HCT116 (cell line): ENCODE measurements around the gene CCL18. TPM values are rescaled to one million over a fixed set of nuclear protein-coding genes. Genes with fewer than 3 reads are reported as not detected.

Source experiments
- ATAC-seq: fragments of 200-7000 bp; cut with Tn5 transposase; 2 replicates; pipeline ENCODE4 v1.9.1; 2020; ENCODE audit warnings: mild to moderate bottlenecking, moderate library complexity
- BruUV-seq: library from RNA; stranded (reverse); fragments of 400-500 nt; replicated peaks from 2 replicates; lab custom pipeline; 2021; lab: Mats Ljungman, UMichigan
- CTCF ChIA-PET: fragments of 300-600 bp; sonication (Branson Sonifier 250); formaldehyde crosslinking; loops from one replicate; lab custom pipeline; 2021; ENCODE audit warnings: antibody characterized with exemption; lab: Charles Lee
- POLR2A ChIA-PET: fragments of 300-600, 350-600 bp; sonication (Branson Sonifier 250); formaldehyde crosslinking; loops from one replicate; lab custom pipeline; 2021; ENCODE audit warnings: antibody characterized with exemption; lab: Charles Lee
- RAD21 ChIA-PET, 2 experiments: fragments of 300-600 bp; sonication (Branson Sonifier 250); formaldehyde crosslinking; loops; one replicate each; lab custom pipeline; 2023; ENCODE audit warnings: low total read pairs in 2 of 2; ENCODE audit not compliant: uncharacterized antibody in 2 of 2, unreplicated experiment in 2 of 2, low non-redundant PET in 1 of 2; lab: Charles Lee
- DNase-seq: peaks from one replicate; pipeline ENCODE4 v3.0.0-alpha.2; 2010; ENCODE audit warnings: low read depth, low spot score
- H2AFZ ChIP-seq: fragments of 200-600 bp; shearing (Covaris generic), sonication (generic); 2 replicates; pipeline ENCODE4 v1.6.1; 2017; ENCODE audit warnings: low read depth, mixed run types, mixed read lengths, antibody characterized with exemption, low read length; ENCODE audit not compliant: poor library complexity, severe bottlenecking
- H3K27ac ChIP-seq: 2 replicates; pipeline ENCODE4 v1.5.1; 2012; ENCODE audit warnings: low read depth, low read length
- H3K27me3 ChIP-seq: fragments of 200-600 bp; sonication (generic); 2 replicates; pipeline ENCODE4 v1.6.1; 2016; ENCODE audit warnings: mixed run types, low read length, mixed read lengths; ENCODE audit not compliant: insufficient read depth
- H3K36me3 ChIP-seq, 2 experiments: fragments of 200-500 bp in 1 of 2; fragments of 200-600 bp in 1 of 2; sonication (Bioruptor generic) in 1 of 2; sonication (generic) in 1 of 2; 2 replicates each; pipeline versions ENCODE4 v1.5.1 to v1.6.1; 2014 to 2016; ENCODE audit warnings: low read length in 2 of 2, inconsistent platforms in 1 of 2, mixed read lengths in 1 of 2, mixed run types in 1 of 2; ENCODE audit not compliant: insufficient read depth in 2 of 2, control insufficient read depth in 1 of 2
- H3K4me1 ChIP-seq, 2 experiments: fragments of 200-600 bp in 1 of 2; sonication (generic) in 1 of 2; 2 replicates each; pipeline versions ENCODE4 v1.5.1 to v1.6.1; 2012 to 2017; ENCODE audit warnings: low read length in 2 of 2, inconsistent platforms in 1 of 2, mild to moderate bottlenecking in 1 of 2, mixed read lengths in 1 of 2, mixed run types in 1 of 2, moderate library complexity in 1 of 2; ENCODE audit not compliant: insufficient read depth in 2 of 2, control insufficient read depth in 1 of 2
- H3K4me2 ChIP-seq: fragments of 200-600 bp; sonication (generic); 2 replicates; pipeline ENCODE4 v1.6.1; 2017; ENCODE audit warnings: mixed run types, low read length, mixed read lengths
- H3K4me3 ChIP-seq, 2 experiments: fragments of 200-600 bp in 1 of 2; sonication (generic) in 1 of 2; replicated peaks in 1 of 2; 2 replicates each; pipeline ENCODE4 v1.5.1; 2011 to 2016; ENCODE audit warnings: low read length in 2 of 2, control low read depth in 1 of 2, low read depth in 1 of 2, mild to moderate bottlenecking in 1 of 2, mixed read lengths in 1 of 2, mixed run types in 1 of 2
- H3K79me2 ChIP-seq: fragments of 200-600 bp; sonication (generic); 2 replicates; pipeline ENCODE4 v1.6.1; 2017; ENCODE audit warnings: mild to moderate bottlenecking, mixed run types, low read length, moderate library complexity, mixed read lengths; ENCODE audit not compliant: insufficient read depth
- H3K9ac ChIP-seq: fragments of 200-600 bp; sonication (generic); 2 replicates; pipeline ENCODE4 v1.6.1; 2016; ENCODE audit warnings: low read length, mixed read lengths
- H3K9me2 ChIP-seq: fragments of 200-600 bp; sonication (generic), shearing (Covaris generic); 2 replicates; pipeline ENCODE4 v1.6.1; 2017; ENCODE audit warnings: mixed run types, mild to moderate bottlenecking, moderate library complexity; ENCODE audit not compliant: insufficient read depth
- H3K9me3 ChIP-seq, 2 experiments: fragments of 200-500 bp in 1 of 2; fragments of 200-600 bp in 1 of 2; sonication (Bioruptor generic) in 1 of 2; sonication (generic) in 1 of 2; 2 replicates each; pipeline ENCODE4 v1.6.1; 2014 to 2017; ENCODE audit warnings: low read length in 2 of 2, mixed read lengths in 2 of 2, inconsistent platforms in 1 of 2, low read depth in 1 of 2, mild to moderate bottlenecking in 1 of 2, mixed run types in 1 of 2, moderate library complexity in 1 of 2; ENCODE audit not compliant: control insufficient read depth in 1 of 2, insufficient read depth in 1 of 2
- H4K20me1 ChIP-seq: fragments of 200-600 bp; sonication (generic), shearing (Covaris generic); 2 replicates; pipeline ENCODE4 v1.6.1; 2017; ENCODE audit warnings: mixed run types, mild to moderate bottlenecking, moderate library complexity; ENCODE audit not compliant: insufficient read depth
- ATF3 ChIP-seq: IDR thresholded peaks from 2 replicates; pipeline ENCODE4 v1.6.1; 2012
- CBX3 ChIP-seq: IDR thresholded peaks from 2 replicates; pipeline ENCODE4 v1.6.1; 2012; ENCODE audit warnings: low read depth
- CEBPB ChIP-seq: IDR thresholded peaks from 2 replicates; pipeline ENCODE4 v1.6.1; 2012; ENCODE audit warnings: low read depth
- CTCF ChIP-seq, 3 experiments: fragments of 200-600 bp in 1 of 3; sonication (generic) in 1 of 3; IDR thresholded peaks in 2 of 3; conservative IDR thresholded peaks in 1 of 3; 2 replicates each; pipeline ENCODE4 v1.5.1; 2012 to 2017; ENCODE audit warnings: low read depth in 2 of 3, low read length in 2 of 3, antibody characterized with exemption in 1 of 3, borderline replicate concordance in 1 of 3, control low read depth in 1 of 3, mild to moderate bottlenecking in 1 of 3, mixed read lengths in 1 of 3, mixed run types in 1 of 3, moderate library complexity in 1 of 3; ENCODE audit not compliant: insufficient read depth in 1 of 3
- ELF1 ChIP-seq: IDR thresholded peaks from 2 replicates; pipeline ENCODE4 v1.6.1; 2012; ENCODE audit warnings: low read depth, borderline replicate concordance
- EZH2 ChIP-seq: fragments of 200-600 bp; sonication (generic); IDR thresholded peaks from 2 replicates; pipeline ENCODE4 v1.6.1; 2017; ENCODE audit warnings: antibody characterized with exemption, mixed run types
- JUND ChIP-seq: IDR thresholded peaks from 2 replicates; pipeline ENCODE4 v1.6.1; 2012
- MAX ChIP-seq: IDR thresholded peaks from 2 replicates; pipeline ENCODE4 v1.6.1; 2012
- POLR2A ChIP-seq: IDR thresholded peaks from 2 replicates; pipeline ENCODE4 v1.7.0; 2011; ENCODE audit warnings: borderline replicate concordance; ENCODE audit not compliant: insufficient read depth, insufficient read length; ENCODE audit errors: extremely low read depth
- POLR2AphosphoS5 ChIP-seq: IDR thresholded peaks from 2 replicates; pipeline ENCODE4 v1.6.1; 2011; ENCODE audit warnings: mild to moderate bottlenecking, low read depth, low read length, moderate library complexity
- RAD21 ChIP-seq: IDR thresholded peaks from 2 replicates; pipeline ENCODE4 v1.6.1; 2012; ENCODE audit warnings: low read depth, mild to moderate bottlenecking
- REST ChIP-seq: IDR thresholded peaks from 2 replicates; pipeline ENCODE4 v1.6.1; 2012; ENCODE audit warnings: low read depth
- SIN3A ChIP-seq: IDR thresholded peaks from 2 replicates; pipeline ENCODE4 v1.6.1; 2012; ENCODE audit warnings: low read depth
- SP1 ChIP-seq: IDR thresholded peaks from 2 replicates; pipeline ENCODE4 v1.6.1; 2012; ENCODE audit warnings: low read depth
- SRF ChIP-seq: IDR thresholded peaks from 2 replicates; pipeline ENCODE4 v1.6.1; 2012; ENCODE audit warnings: low read depth
- TCF7L2 ChIP-seq: IDR thresholded peaks from 2 replicates; pipeline ENCODE4 v1.7.0; 2011; ENCODE audit warnings: borderline replicate concordance, inconsistent platforms; ENCODE audit not compliant: insufficient read depth, insufficient read length; ENCODE audit errors: extremely low read depth
- YY1 ChIP-seq: IDR thresholded peaks from 2 replicates; pipeline ENCODE4 v1.6.1; 2011; ENCODE audit warnings: low read length, low read depth, moderate library complexity, mild to moderate bottlenecking; ENCODE audit not compliant: insufficient replicate concordance; ENCODE audit errors: extremely low read depth
- ZBTB33 ChIP-seq: IDR thresholded peaks from 2 replicates; pipeline ENCODE4 v1.6.1; 2011; ENCODE audit warnings: mild to moderate bottlenecking, low read length, moderate library complexity; ENCODE audit not compliant: insufficient replicate concordance; ENCODE audit errors: extremely low read depth
- ZFX ChIP-seq: fragments of 450-650 bp; IDR thresholded peaks from 2 replicates; pipeline ENCODE4 v1.6.1; 2017
- ZNF274 ChIP-seq: fragments of 200-500 bp; sonication (Bioruptor generic); IDR thresholded peaks from 2 replicates; pipeline ENCODE4 v1.6.1; 2014; ENCODE audit warnings: mild to moderate bottlenecking, low read depth, low read length, inconsistent platforms
- intact Hi-C: fragments of 100-400 bp; cut with micrococcal nuclease; formaldehyde crosslinking; loops from 2 replicates; pipeline ENCODE4 v1.10.0; 2022
- total RNA-seq: library from RNA; stranded (reverse); gene quantifications from one replicate; pipeline ENCODE4 v1.2.1, GENCODE V29; 2021; ENCODE audit not compliant: unreplicated experiment

The CCL18 gene
- total RNA-seq, 1 experiment from 2014 or later = not detected

- Histone ChIP-seq H3K9me2 (no peaks in the 10 kb centered on the region), H3K27me3 (0 out of 2 replicates have a peak, but pooled peaks cover 4% of the 10 kb centered on the region), H4K20me1 (no peaks in the 10 kb centered on the region), H3K4me3 (no peak overlapping the region), H3K79me2 (no peaks in the 10 kb centered on the region), H3K4me2 (no peak overlapping the region), H3K4me1 (no peaks in the 10 kb centered on the region), H3K36me3 (no peaks in the 10 kb centered on the region), H2AFZ (no peak overlapping the region), H3K9ac (no peak overlapping the region), H3K9me3 (no peaks in the 10 kb centered on the region), H3K27ac (no peak overlapping the region)
- ATAC-seq = no peak
- no peak for DNase-seq
- BruUV-seq = no TSS peak
- intact Hi-C loops = no loop called here
- ChIA-PET POLR2A (no interaction called here), RAD21 (no interaction called here), CTCF (no interaction called here)
- TF ChIP-seq SRF (no peak), POLR2AphosphoS5 (no peak), ATF3 (no peak), POLR2A (no peak), YY1 (no peak), REST (no peak), JUND (no peak), ELF1 (no peak), RAD21 (no peak), SIN3A (no peak), SP1 (no peak), TCF7L2 (no peak), CBX3 (no peak), CTCF (IDR thresholded peaks at IDR 0.05 in 2 of 3, conservative IDR thresholded peaks at IDR 0.05 in 1 of 3; ENCODE audit: borderline replicate concordance in 1 of 3, insufficient read depth in 1 of 3, low read depth in 2 of 3, low read length in 2 of 3) (no peak), ZNF274 (no peak), EZH2 (no peak), MAX (no peak), CEBPB (no peak), ZBTB33 (no peak), ZFX (no peak)
Measured at GRCh38 chr17:36094746-36095145, 30.7 kb downstream of the CCL18 start.
